ENCODE measurements around the gene DPP4.

Gene DPP4

GRCh38 chr2:162073888-162074631 lies at the start of gene DPP4:
TSS of gene DPP4 (minus strand) at chr2:162074215. CDS start at chr2:162073981, 234 bp downstream.
- H3K27ac ChIP-seq, result peak within 1 kb of the TSS in 2 of 11 experiments; percentile 19 to 32; a peak in 1 of 22 replicates
- peak within 1 kb of the TSS; percentile 75 to 90 (median 82) for H3K4me2 ChIP-seq
- peaks cover 0 to 33% (median 2%) of the 10 kb centered on the region in 10 experiments; a peak in 7 of 20 replicates for H3K4me1 ChIP-seq

DNA sequence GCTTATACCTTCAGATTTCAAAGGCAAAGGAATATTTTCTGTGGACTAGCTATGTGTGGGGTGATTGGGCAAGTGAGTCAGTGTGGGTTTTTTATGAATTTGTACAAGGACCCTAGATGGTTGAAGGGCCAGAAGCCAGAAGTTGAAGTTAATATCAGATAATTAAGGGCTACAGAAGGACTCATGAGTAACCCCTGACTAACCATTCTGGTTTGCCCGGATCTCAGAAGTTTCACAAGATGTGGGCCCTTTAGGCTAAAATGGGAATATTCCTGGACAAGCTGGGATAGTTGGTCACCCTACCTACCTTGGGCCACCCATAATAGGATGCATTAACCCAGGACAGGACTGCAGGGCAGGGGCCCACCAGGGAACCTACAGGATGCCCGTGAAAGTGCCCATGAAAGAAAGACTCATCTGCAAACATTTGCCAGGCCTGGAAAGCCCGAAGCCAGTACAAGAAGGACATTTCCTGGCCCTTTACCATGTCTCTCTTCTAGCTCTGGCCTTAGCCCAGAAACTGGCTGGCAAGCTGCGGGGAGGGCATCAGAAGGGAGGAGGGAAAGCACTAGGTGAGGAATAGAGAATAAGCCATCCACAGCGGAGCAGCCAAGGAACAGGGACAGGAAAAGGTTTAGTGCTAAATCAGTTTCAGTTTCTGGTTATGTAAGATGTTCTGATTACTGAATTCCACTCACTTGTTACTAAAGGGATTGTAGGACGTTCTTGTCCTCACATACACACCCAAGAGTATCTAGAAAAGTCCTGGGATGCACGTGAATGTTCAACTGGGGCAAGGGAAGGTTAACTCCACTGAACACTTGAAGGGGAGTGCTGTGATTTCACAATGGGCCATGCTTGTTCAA lies 44.4 kb upstream of the DPP4 start:
- no peaks in the 10 kb centered on the region for H3K36me3 ChIP-seq
- no peaks in the 10 kb centered on the region for H3K27me3 ChIP-seq
- H3K9ac ChIP-seq, result no peak overlapping the region
- peak overlapping the region in 3 of 11 experiments; percentile 12 to 49 (median 24); a peak in 3 of 22 replicates for H3K4me2 ChIP-seq
- no peaks in the 10 kb centered on the region for H4K20me1 ChIP-seq
- no peak overlapping the region for H3K27ac ChIP-seq
- peaks cover 0 to 17% (median 8%) of the 10 kb centered on the region in 11 experiments; a peak in 11 of 22 replicates for H3K9me3 ChIP-seq (replicated peaks in 1 of 11)
- H3K4me3 ChIP-seq, result no peak overlapping the region
- peaks cover 0 to 22% (median 3%) of the 10 kb centered on the region in 10 experiments; a peak in 8 of 20 replicates for H3K4me1 ChIP-seq
- no peak for TF ChIP-seq Cebpa-rat (IDR thresholded peaks at IDR 0.05)

More at GRCh38 chr2:162073888-162074631, at the start of gene DPP4:
- Histone ChIP-seq H3K9ac (peak within 1 kb of the TSS in 10 of 11 experiments; percentile 26 to 67 (median 52); a peak in 14 of 22 replicates), H3K27me3 (peaks cover 19 to 35% (median 27%) of the 10 kb centered on the region in 11 experiments), H3K36me3 (no peaks in the 10 kb centered on the region), H4K20me1 (no peaks in the 10 kb centered on the region), H3K4me3 (peak within 1 kb of the TSS; percentile 52 to 72 (median 60)), H3K9me3 (replicated peaks in 1 of 11) (peaks cover 12 to 34% (median 29%) of the 10 kb centered on the region in 11 experiments)
- no peak for TF ChIP-seq Cebpa-rat (IDR thresholded peaks at IDR 0.05)

DNA sequence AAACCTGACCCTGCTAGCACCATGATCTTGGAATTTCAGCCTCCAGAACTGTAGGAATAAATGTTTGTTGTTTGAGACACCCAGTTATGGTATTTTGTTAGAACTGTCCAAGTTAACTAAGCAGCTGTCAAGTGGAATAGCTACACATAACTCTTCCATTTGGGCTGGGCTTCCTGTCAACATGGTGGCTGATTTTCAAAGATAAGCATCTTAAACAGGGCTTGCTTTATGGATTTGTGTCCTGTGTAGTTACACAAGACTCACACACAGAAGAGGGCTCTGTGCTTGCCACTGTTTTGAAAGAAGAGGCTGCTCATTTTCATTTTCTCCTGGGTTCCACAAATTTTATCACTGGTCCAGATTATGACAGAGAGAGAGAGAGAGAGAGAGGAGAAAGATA lies 42.3 kb upstream of the DPP4 start:
- H3K9ac ChIP-seq, result no peak overlapping the region

DNA sequence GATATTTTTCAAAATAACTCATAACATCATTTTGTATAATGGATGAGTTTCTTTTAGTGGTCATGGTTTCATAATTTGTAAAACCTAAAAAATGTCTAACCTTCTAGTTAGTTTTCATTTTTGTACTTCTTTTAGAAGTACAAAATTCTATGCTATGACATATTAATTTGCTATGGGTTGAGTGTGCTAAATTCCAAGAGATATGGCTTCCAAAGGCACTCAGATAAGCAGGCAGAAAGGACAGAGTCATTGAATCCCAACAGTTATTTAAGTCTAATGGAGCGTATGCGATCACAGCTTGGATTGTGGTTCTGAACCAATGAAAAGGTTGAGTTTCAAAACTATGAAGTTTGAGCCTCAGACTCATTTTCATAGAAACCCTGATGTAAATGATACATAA lies 41.1 kb upstream of the DPP4 start:
- H3K9me3 ChIP-seq (replicated peaks in 1 of 11), result peaks cover 0 to 17% (median 8%) of the 10 kb centered on the region in 11 experiments; a peak in 11 of 22 replicates
- no peak overlapping the region for H3K4me3 ChIP-seq
- H3K27me3 ChIP-seq, result no peaks in the 10 kb centered on the region
- no peaks in the 10 kb centered on the region for H3K36me3 ChIP-seq
- peaks cover 0 to 40% (median 4%) of the 10 kb centered on the region in 10 experiments; a peak in 8 of 20 replicates for H3K4me1 ChIP-seq
- H3K4me2 ChIP-seq, result no peak overlapping the region
- no peak overlapping the region for H3K27ac ChIP-seq
- no peak overlapping the region for H3K9ac ChIP-seq
- no peaks in the 10 kb centered on the region for H4K20me1 ChIP-seq
- TF ChIP-seq Cebpa-rat (IDR thresholded peaks at IDR 0.05), result no peak

More for the DNA sequence above, 42.3 kb upstream of the DPP4 start:
- TF ChIP-seq Cebpa-rat (IDR thresholded peaks at IDR 0.05), result no peak
- Histone ChIP-seq H3K27ac (no peak overlapping the region), H3K9me3 (replicated peaks in 1 of 11) (peaks cover 0 to 17% (median 8%) of the 10 kb centered on the region in 11 experiments; a peak in 11 of 22 replicates), H3K4me3 (no peak overlapping the region), H3K4me1 (peaks cover 0 to 40% (median 4%) of the 10 kb centered on the region in 10 experiments; a peak in 8 of 20 replicates), H3K4me2 (no peak overlapping the region), H4K20me1 (no peaks in the 10 kb centered on the region), H3K27me3 (no peaks in the 10 kb centered on the region), H3K36me3 (no peaks in the 10 kb centered on the region)

DNA sequence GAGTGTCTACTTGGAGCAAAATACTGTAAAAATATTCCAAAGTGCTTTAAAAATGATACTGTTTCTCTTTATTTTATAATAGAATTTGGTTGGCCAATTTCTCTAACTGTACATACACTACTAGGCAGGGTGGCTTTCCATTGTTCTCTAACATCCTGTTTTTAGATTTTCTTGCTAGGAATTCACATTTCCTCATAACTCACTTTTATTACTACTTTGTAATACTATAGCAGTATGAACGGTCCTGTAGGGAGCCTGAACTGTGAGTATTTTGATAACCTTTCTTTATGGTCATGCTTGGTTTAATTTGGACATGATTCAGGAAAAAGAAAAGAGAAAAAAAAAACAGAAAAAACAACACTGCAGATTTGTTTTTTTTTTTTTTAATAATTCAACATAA lies 40.3 kb upstream of the DPP4 start:
- peak overlapping the region in 3 of 11 experiments; percentile 49 to 63 (median 52); a peak in 4 of 22 replicates for H3K4me2 ChIP-seq
- peaks cover 0 to 40% (median 4%) of the 10 kb centered on the region in 10 experiments; a peak in 8 of 20 replicates for H3K4me1 ChIP-seq
- H3K27ac ChIP-seq, result peak overlapping the region in 2 of 11 experiments; percentile 30 to 47; a peak in 2 of 22 replicates
- H3K27me3 ChIP-seq, result no peaks in the 10 kb centered on the region
- peaks cover 0 to 17% (median 8%) of the 10 kb centered on the region in 11 experiments; a peak in 11 of 22 replicates for H3K9me3 ChIP-seq (replicated peaks in 1 of 11)
- H4K20me1 ChIP-seq, result no peaks in the 10 kb centered on the region
- no peak overlapping the region for H3K9ac ChIP-seq
- no peak overlapping the region for H3K4me3 ChIP-seq
- H3K36me3 ChIP-seq, result no peaks in the 10 kb centered on the region
- no peak for TF ChIP-seq Cebpa-rat (IDR thresholded peaks at IDR 0.05)

- Histone ChIP-seq H4K20me1 (no peaks in the 10 kb centered on the region), H3K9ac (no peak overlapping the region), H3K9me3 (replicated peaks in 1 of 11) (peaks cover 0 to 17% (median 8%) of the 10 kb centered on the region in 11 experiments; a peak in 11 of 22 replicates), H3K4me2 (peak overlapping the region in 7 of 11 experiments; percentile 9 to 63 (median 39); a peak in 10 of 22 replicates), H3K4me1 (peaks cover 0 to 38% (median 4%) of the 10 kb centered on the region in 10 experiments; a peak in 8 of 20 replicates), H3K36me3 (no peaks in the 10 kb centered on the region), H3K4me3 (no peak overlapping the region), H3K27me3 (no peaks in the 10 kb centered on the region), H3K27ac (peak overlapping the region in 3 of 11 experiments; percentile 30 to 47 (median 40); a peak in 3 of 22 replicates)
- TF ChIP-seq Cebpa-rat (IDR thresholded peaks at IDR 0.05), result peak in 10 of 11 experiments; percentile 12 to 84 (median 56); a peak in 13 of 22 replicates
These were observed 39.8 kb upstream of the DPP4 start for GRCh38 chr2:162113776-162114168.

DNA sequence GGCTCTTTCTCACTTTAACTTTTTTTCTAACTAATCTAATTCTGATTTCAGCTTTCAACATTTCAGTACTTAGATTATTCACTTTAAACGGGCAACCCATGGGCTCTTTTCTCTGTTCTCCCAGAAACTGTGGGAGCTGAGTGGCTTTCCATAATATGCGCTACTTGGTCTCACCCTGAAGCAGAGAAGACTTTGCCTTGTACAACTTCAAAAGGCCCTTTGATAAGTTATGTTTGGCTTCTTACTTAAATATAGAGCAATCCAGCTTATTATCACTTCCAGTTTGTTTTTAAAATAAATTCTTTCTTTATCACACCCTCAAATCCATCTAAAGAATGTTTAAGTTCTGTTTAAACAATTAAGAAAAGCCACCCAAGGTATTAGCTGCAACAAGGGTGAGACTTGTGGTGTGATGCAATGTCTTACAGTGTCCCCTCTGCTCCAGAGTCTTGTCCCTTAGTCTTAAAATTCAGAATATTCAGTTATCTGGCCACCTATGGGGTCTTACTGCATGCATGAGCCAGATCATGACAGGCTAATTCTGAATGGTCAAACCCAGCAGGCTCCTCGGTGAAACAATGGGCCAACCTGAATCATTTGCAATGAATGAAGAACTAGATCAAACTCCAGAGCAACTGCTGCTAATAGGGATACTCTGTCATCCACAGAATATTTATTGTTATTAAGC lies 39.2 kb upstream of the DPP4 start:
- Histone ChIP-seq H3K27me3 (no peaks in the 10 kb centered on the region), H3K36me3 (no peaks in the 10 kb centered on the region), H3K9ac (no peak overlapping the region), H3K4me2 (peak overlapping the region in 6 of 11 experiments; percentile 11 to 63 (median 44); a peak in 10 of 22 replicates), H3K9me3 (replicated peaks in 1 of 11) (peaks cover 0 to 17% (median 8%) of the 10 kb centered on the region in 11 experiments; a peak in 11 of 22 replicates), H3K27ac (peak overlapping the region in 3 of 11 experiments; percentile 22 to 40 (median 35); a peak in 4 of 22 replicates), H3K4me3 (no peak overlapping the region), H3K4me1 (peaks cover 0 to 33% (median 4%) of the 10 kb centered on the region in 10 experiments; a peak in 8 of 20 replicates), H4K20me1 (no peaks in the 10 kb centered on the region)
- TF ChIP-seq Cebpa-rat (IDR thresholded peaks at IDR 0.05), result no peak

Data from BLaER1 treated with 17β-estradiol and CSF1 and Interleukin-3, amounts not matched to agents 10 nM and 100 nM (cell line).